Caco-2 (cell line): ENCODE results near the gene ISG20L2. TPM values are rescaled to one million over a fixed set of nuclear protein-coding genes. Genes with fewer than 3 reads are reported as not detected.

Experiments
- BruUV-seq: library from RNA; stranded (reverse); fragments of 400-500 nt; replicated peaks from 2 replicates; lab custom pipeline; 2021; lab: Mats Ljungman, UMichigan
- CTCF ChIA-PET: fragments of 300-600 bp; sonication (Branson Sonifier 250); formaldehyde crosslinking; loops from one replicate; lab custom pipeline; 2022; ENCODE audit warnings: antibody characterized with exemption; lab: Charles Lee
- POLR2A ChIA-PET: fragments of 300-600 bp; sonication (Branson Sonifier 250); formaldehyde crosslinking; loops from one replicate; lab custom pipeline; 2022; ENCODE audit warnings: antibody characterized with exemption; lab: Charles Lee
- DNase-seq, 2 experiments: peaks; one replicate each; pipeline versions ENCODE4 v3.0.0 to v3.0.0-alpha.2; 2020 to 2022
- H3K27me3 ChIP-seq: replicated peaks from 2 replicates; pipeline ENCODE4 v1.6.0; 2011; ENCODE audit warnings: low read length; ENCODE audit not compliant: control insufficient read depth, insufficient read depth
- H3K36me3 ChIP-seq: 2 replicates; pipeline ENCODE4 v1.5.1; 2011; ENCODE audit warnings: low read length; ENCODE audit not compliant: control insufficient read depth, insufficient read depth
- H3K4me1 ChIP-seq: fragments of 250-450 bp; sonication (Bioruptor Pico); 2 replicates; pipeline ENCODE4 v1.5.1; 2020; ENCODE audit warnings: mild to moderate bottlenecking
- H3K4me3 ChIP-seq: 2 replicates; pipeline ENCODE4 v1.5.1; 2011; ENCODE audit warnings: low read depth, mild to moderate bottlenecking, control low read depth, low read length
- H3K9me3 ChIP-seq: fragments of 250-450 bp; sonication (Bioruptor Pico); 2 replicates; pipeline ENCODE4 v1.5.1; 2020; ENCODE audit warnings: mild to moderate bottlenecking, moderate library complexity
- H3K27ac Mint-ChIP-seq: one replicate; pipeline ENCODE4 v1.8.0; 2022; ENCODE audit warnings: mixed read lengths; ENCODE audit not compliant: unreplicated experiment
- H3K27me3 Mint-ChIP-seq: one replicate; pipeline ENCODE4 v1.8.0; 2022; ENCODE audit warnings: mixed read lengths; ENCODE audit not compliant: insufficient read depth, unreplicated experiment
- H3K36me3 Mint-ChIP-seq: one replicate; pipeline ENCODE4 v1.8.0; 2022; ENCODE audit warnings: mild to moderate bottlenecking, mixed read lengths; ENCODE audit not compliant: insufficient read depth, unreplicated experiment
- H3K4me1 Mint-ChIP-seq: one replicate; pipeline ENCODE4 v1.8.0; 2022; ENCODE audit warnings: low read depth, mixed read lengths; ENCODE audit not compliant: unreplicated experiment
- H3K4me3 Mint-ChIP-seq: one replicate; pipeline ENCODE4 v1.8.0; 2022; ENCODE audit warnings: mild to moderate bottlenecking, moderate library complexity, mixed read lengths; ENCODE audit not compliant: unreplicated experiment
- H3K9me3 Mint-ChIP-seq: one replicate; pipeline ENCODE4 v1.8.0; 2022; ENCODE audit warnings: mixed read lengths; ENCODE audit not compliant: unreplicated experiment
- CTCF ChIP-seq, 2 experiments: fragments of 200-600 bp in 1 of 2; IDR thresholded peaks; 1 replicate in 1 of 2; 2 replicates in 1 of 2; pipeline versions ENCODE4 v1.5.1 to v1.8.0; 2011 to 2022; ENCODE audit warnings: antibody characterized with exemption in 1 of 2, control low read depth in 1 of 2, inconsistent platforms in 1 of 2, low read depth in 1 of 2, low read length in 1 of 2, mild to moderate bottlenecking in 1 of 2, moderate library complexity in 1 of 2; ENCODE audit not compliant: insufficient read depth in 1 of 2, severe bottlenecking in 1 of 2, unreplicated experiment in 1 of 2
- intact Hi-C: fragments of 100-400 bp; cut with micrococcal nuclease; formaldehyde crosslinking; loops from one replicate; pipeline ENCODE4 v1.10.0; 2022; ENCODE audit not compliant: unreplicated experiment
- total RNA-seq: library from RNA; stranded (reverse); gene quantifications from 2 replicates; pipeline ENCODE4 v1.2.3, GENCODE V29; 2022

ISG20L2 gene
- total RNA-seq, 1 experiment from 2014 or later: 42.3 TPM

- H3K4me3 ChIP-seq: no peak overlapping the region
- Mint-ChIP-seq H3K36me3 (peaks cover 4% of the 10 kb centered on the region), H3K4me1 (peaks cover 23% of the 10 kb centered on the region), H3K27me3 (no peaks in the 10 kb centered on the region), H3K9me3 (no peaks in the 10 kb centered on the region), H3K4me3 (no peak overlapping the region), H3K27ac (peak overlapping the region; percentile 53)
- no peaks in the 10 kb centered on the region for H3K27me3 ChIP-seq
- H3K4me1 ChIP-seq: peaks cover 49% of the 10 kb centered on the region
- DNase-seq: no peak
- CTCF ChIA-PET: interaction anchor here (0.5 to 5.2 kb wide), 6 partner anchors 9 to 235 kb away, joined by 3 to 262 read pairs (median 4); partner anchors contain the start of genes CRABP2, ISG20L2, METTL25B and NES
- no peaks in the 10 kb centered on the region for H3K36me3 ChIP-seq
- BruUV-seq: no TSS peak
- H3K9me3 ChIP-seq: no peaks in the 10 kb centered on the region
- intact Hi-C loops: no loop called here
- POLR2A ChIA-PET: interaction anchor here (1.0 kb wide), 1 partner anchor 16 kb away, joined by 3 read pairs; no protein-coding TSS in a partner anchor
- TF ChIP-seq CTCF (IDR thresholded peaks at IDR 0.05; ENCODE audit: insufficient read depth in 1 of 2, low read depth in 1 of 2, low read length in 1 of 2, severe bottlenecking in 1 of 2, unreplicated experiment in 1 of 2): no peak
Measured at GRCh38 chr1:156692441-156692924, 36.1 kb downstream of the ISG20L2 start.

GRCh38 chr1:156691665-156692440, 36.7 kb downstream of the ISG20L2 start:
- intact Hi-C loops: no loop called here
- no peak overlapping the region for H3K4me3 Mint-ChIP-seq
- peaks cover 49% of the 10 kb centered on the region for H3K4me1 ChIP-seq
- no peak overlapping the region for H3K4me3 ChIP-seq
- H3K27ac Mint-ChIP-seq: peak overlapping the region; percentile 53
- H3K27me3 ChIP-seq: no peaks in the 10 kb centered on the region
- H3K4me1 Mint-ChIP-seq: peaks cover 23% of the 10 kb centered on the region
- no peaks in the 10 kb centered on the region for H3K36me3 ChIP-seq
- no peaks in the 10 kb centered on the region for H3K9me3 ChIP-seq
- CTCF ChIA-PET: interaction anchor here (0.5 to 5.2 kb wide), 7 partner anchors 9 to 236 kb away, joined by 3 to 262 read pairs (median 4); partner anchors contain the start of genes CRABP2, ISG20L2, METTL25B and NES
- H3K9me3 Mint-ChIP-seq: no peaks in the 10 kb centered on the region
- POLR2A ChIA-PET: interaction anchor here (2.5 kb wide), 1 partner anchor 15 kb away, joined by 24 read pairs; the partner anchor contains the start of gene NES
- no peak for DNase-seq
- peaks cover 4% of the 10 kb centered on the region for H3K36me3 Mint-ChIP-seq
- no TSS peak for BruUV-seq
- TF ChIP-seq CTCF (IDR thresholded peaks at IDR 0.05; ENCODE audit: insufficient read depth in 1 of 2, low read depth in 1 of 2, low read length in 1 of 2, severe bottlenecking in 1 of 2, unreplicated experiment in 1 of 2): no peak
- H3K27me3 Mint-ChIP-seq: no peaks in the 10 kb centered on the region

- intact Hi-C loops: no loop called here
- Histone ChIP-seq H3K9me3 (no peaks in the 10 kb centered on the region), H3K4me3 (no peak overlapping the region), H3K27me3 (no peaks in the 10 kb centered on the region), H3K4me1 (peaks cover 49% of the 10 kb centered on the region), H3K36me3 (no peaks in the 10 kb centered on the region)
- peaks cover 4% of the 10 kb centered on the region for H3K36me3 Mint-ChIP-seq
- TF ChIP-seq CTCF (IDR thresholded peaks at IDR 0.05; ENCODE audit: insufficient read depth in 1 of 2, low read depth in 1 of 2, low read length in 1 of 2, severe bottlenecking in 1 of 2, unreplicated experiment in 1 of 2): no peak
- CTCF ChIA-PET: interaction anchor here (1.2 to 5.2 kb wide), 7 partner anchors 9 to 36 kb away, joined by 4 to 262 read pairs (median 24); partner anchors contain the start of genes CRABP2, ISG20L2, METTL25B and NES
- no peak overlapping the region for H3K4me3 Mint-ChIP-seq
- no peaks in the 10 kb centered on the region for H3K27me3 Mint-ChIP-seq
- no peak overlapping the region for H3K27ac Mint-ChIP-seq
- no peak for DNase-seq
- H3K9me3 Mint-ChIP-seq: no peaks in the 10 kb centered on the region
- BruUV-seq: no TSS peak
- POLR2A ChIA-PET: interaction anchor here (2.5 to 2.7 kb wide), 2 partner anchors 14 to 15 kb away, joined by 19 to 24 read pairs; partner anchors contain the start of genes CRABP2 and NES
- peaks cover 23% of the 10 kb centered on the region for H3K4me1 Mint-ChIP-seq
Measured at GRCh38 chr1:156691191-156691590, 37.4 kb downstream of the ISG20L2 start.
